ENCODE measurements around the gene VPS37C.

VPS37C gene

DNA sequence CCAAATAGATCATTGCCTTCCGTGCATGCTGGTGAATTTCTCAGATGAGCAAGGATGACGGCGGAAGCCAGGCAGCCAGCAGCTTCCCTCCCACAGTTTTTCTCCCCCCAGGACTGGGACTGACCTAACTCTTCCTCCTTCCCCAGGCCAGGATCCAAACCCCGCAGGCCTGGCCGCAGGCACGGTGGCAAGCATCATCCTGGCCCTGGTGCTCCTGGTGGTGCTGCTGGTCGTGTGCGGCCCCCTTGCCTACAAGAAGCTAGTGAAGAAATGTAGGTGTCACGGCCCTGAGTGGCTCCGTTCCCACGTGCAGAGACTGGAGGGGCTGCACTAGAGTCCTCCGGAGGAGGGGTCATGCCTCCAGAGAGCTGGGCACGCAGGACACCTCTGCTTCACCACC, 38.5 kb downstream of the VPS37C start:
- Mint-ChIP-seq H3K4me3 (no peak overlapping the region), H3K27ac (ENCODE audit: low read depth) (peak overlapping the region; percentile 58), H3K27me3 (no peaks in the 10 kb centered on the region), H3K4me1 (peaks cover 57% of the 10 kb centered on the region), H3K36me3 (ENCODE audit: insufficient read depth) (peaks cover 78% of the 10 kb centered on the region), H3K9me3 (no peaks in the 10 kb centered on the region)
- DNase-seq (ENCODE audit: low spot score in 2 of 2) = no peak
- ATAC-seq (replicated peaks; ENCODE audit: extremely low read depth, poor library complexity, severe bottlenecking) = no peak

DNA sequence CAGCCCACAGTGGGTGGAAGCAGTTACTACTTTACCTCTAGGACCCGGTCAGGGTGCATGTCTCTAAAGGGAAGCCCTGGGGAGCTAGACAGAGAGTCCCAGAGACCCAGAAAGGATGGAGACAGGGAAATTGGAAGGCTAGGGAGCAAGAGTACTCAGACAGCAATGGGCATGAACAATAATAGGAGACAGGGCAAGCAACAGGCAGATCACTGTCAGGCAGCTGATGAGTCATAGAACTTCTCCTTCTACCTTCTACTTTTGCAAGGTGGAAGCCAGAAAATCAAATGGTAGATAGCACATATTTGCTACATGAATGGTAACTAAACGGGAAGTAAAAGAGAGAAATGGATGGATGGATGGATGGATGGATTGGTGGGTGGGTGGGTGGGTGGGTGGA, 39.3 kb downstream of the VPS37C start:
- ATAC-seq (replicated peaks; ENCODE audit: extremely low read depth, poor library complexity, severe bottlenecking) = no peak
- no peaks in the 10 kb centered on the region for H3K9me3 Mint-ChIP-seq
- peak overlapping the region; percentile 58 for H3K27ac Mint-ChIP-seq (ENCODE audit: low read depth)
- H3K4me3 Mint-ChIP-seq = no peak overlapping the region
- no peaks in the 10 kb centered on the region for H3K27me3 Mint-ChIP-seq
- peaks cover 54% of the 10 kb centered on the region for H3K4me1 Mint-ChIP-seq
- peaks cover 80% of the 10 kb centered on the region for H3K36me3 Mint-ChIP-seq (ENCODE audit: insufficient read depth)
- no peak for DNase-seq (ENCODE audit: low spot score in 2 of 2)

DNA sequence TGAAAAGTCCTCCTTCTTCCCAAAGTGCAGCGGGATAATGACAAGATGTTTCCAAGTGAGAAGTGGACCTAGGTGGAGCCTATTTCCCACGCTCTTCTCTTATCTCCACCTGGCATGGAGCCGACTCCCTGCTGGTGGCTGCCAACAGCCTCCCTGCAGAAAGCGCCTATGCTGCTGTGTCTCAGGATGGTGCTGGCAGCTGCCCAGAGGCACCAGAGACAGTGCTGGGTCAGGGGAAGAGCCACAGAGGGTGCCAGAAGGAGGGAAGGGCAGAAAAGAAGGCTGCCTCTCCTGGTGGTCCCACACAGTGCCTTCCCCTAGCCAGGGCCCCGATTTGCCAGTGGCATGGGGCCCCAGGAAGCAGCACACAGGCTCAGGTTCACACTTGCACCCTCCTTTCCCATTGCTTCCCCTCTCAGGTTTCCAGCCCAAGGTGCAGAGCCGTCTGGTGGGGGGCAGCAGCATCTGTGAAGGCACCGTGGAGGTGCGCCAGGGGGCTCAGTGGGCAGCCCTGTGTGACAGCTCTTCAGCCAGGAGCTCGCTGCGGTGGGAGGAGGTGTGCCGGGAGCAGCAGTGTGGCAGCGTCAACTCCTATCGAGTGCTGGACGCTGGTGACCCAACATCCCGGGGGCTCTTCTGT, 39.9 kb downstream of the VPS37C start:
- no peak for DNase-seq (ENCODE audit: low spot score in 2 of 2)
- Mint-ChIP-seq H3K9me3 (no peaks in the 10 kb centered on the region), H3K4me1 (peaks cover 57% of the 10 kb centered on the region), H3K27ac (ENCODE audit: low read depth) (peak overlapping the region; percentile 92), H3K27me3 (no peaks in the 10 kb centered on the region), H3K4me3 (peak overlapping the region; percentile 63), H3K36me3 (ENCODE audit: insufficient read depth) (peaks cover 80% of the 10 kb centered on the region)
- ATAC-seq (replicated peaks; ENCODE audit: extremely low read depth, poor library complexity, severe bottlenecking) = no peak

DNA sequence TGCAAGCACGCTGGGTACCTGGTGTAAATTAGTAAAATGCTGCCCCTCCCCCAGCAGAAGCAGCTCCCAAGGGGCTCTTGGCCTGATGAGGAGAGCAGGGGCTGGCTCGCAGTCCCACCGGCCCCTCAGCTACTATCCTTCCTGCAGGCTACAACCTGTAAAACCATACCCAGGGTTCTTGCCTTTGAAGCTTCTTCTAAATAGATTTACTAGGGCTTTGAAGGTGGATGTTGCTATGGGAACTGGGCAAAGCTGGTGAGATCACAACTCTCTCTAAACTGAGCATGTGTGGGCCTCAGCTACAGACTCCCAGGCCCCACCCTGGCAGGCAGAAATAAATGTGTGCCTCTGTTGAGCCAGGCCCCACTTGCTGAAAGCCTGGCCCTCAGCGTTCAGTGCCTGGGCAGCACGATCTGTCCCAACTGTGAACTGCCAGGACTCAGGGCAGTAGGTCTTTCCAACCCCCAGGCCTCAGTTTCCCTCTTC, 40.5 kb downstream of the VPS37C start:
- H3K9me3 Mint-ChIP-seq = no peaks in the 10 kb centered on the region
- H3K27ac Mint-ChIP-seq (ENCODE audit: low read depth) = peak overlapping the region; percentile 92
- H3K27me3 Mint-ChIP-seq = no peaks in the 10 kb centered on the region
- H3K36me3 Mint-ChIP-seq (ENCODE audit: insufficient read depth) = peaks cover 79% of the 10 kb centered on the region
- peak; percentile 76 for ATAC-seq (replicated peaks; ENCODE audit: extremely low read depth, poor library complexity, severe bottlenecking)
- H3K4me1 Mint-ChIP-seq = peaks cover 57% of the 10 kb centered on the region
- H3K4me3 Mint-ChIP-seq = peak overlapping the region; percentile 63
- peak in 1 of 2 donors; percentile 38 for DNase-seq (ENCODE audit: low spot score in 2 of 2)

DNA sequence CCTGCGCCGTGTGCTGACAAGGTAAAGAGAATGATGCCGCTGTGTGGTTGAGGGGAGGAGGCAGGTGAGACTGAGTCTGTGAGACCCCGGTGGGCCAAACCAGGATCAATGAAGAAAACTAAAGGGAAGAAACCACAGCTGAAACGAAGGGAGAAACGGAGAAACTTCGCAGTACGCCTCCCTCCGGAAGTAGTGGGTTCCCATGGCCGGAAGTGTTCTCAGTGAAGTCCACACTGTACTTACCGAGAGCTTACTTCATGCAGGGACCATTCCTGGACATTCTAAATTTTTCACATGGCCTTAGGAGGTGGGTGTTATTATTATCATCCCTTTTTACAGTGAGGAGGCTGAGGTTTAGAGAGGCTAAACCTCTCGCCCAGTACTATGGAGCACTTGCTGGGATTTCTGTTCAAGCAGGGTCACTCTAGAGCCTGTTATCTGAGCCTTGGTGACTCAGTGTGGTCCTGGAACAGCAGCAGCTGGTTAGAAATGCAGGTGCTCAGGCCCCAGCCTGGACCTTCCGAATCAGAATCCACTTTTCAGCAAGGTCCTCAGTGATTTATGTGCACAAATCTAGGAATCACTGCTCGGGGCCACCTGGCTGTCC, 41.0 kb downstream of the VPS37C start:
- Mint-ChIP-seq H3K27ac (ENCODE audit: low read depth) (peak overlapping the region; percentile 92), H3K4me1 (peaks cover 61% of the 10 kb centered on the region)
- ATAC-seq (replicated peaks; ENCODE audit: extremely low read depth, poor library complexity, severe bottlenecking) = peak; percentile 19

DNA sequence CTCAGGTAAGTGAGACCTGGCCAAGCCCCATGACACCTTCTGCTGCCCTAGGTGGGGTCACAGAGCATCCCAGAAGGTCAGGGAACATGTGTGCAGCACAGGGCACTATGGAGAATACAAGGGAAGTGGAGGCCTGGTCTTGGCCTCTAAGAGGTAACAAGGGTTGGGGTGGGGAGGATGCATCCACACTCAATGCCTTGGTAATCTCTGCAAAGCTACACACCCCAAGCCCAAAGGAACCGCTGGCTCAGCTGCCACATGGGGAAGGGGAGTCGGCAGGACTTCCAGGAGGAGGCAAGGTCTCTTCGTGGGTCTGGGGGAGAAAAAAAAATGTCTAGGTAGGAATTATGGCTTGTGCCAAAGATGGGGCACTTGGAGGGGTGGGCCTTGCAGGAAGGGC, 41.7 kb downstream of the VPS37C start:
- no peaks in the 10 kb centered on the region for H3K27me3 Mint-ChIP-seq
- ATAC-seq (replicated peaks; ENCODE audit: extremely low read depth, poor library complexity, severe bottlenecking) (no peak), DNase-seq (ENCODE audit: low spot score in 2 of 2) (no peak)
- H3K4me3 Mint-ChIP-seq = peak overlapping the region; percentile 63
- peak overlapping the region; percentile 92 for H3K27ac Mint-ChIP-seq (ENCODE audit: low read depth)
- no peaks in the 10 kb centered on the region for H3K9me3 Mint-ChIP-seq
- peaks cover 76% of the 10 kb centered on the region for H3K36me3 Mint-ChIP-seq (ENCODE audit: insufficient read depth)
- H3K4me1 Mint-ChIP-seq = peaks cover 67% of the 10 kb centered on the region

More for the DNA sequence above, 41.0 kb downstream of the VPS37C start:
- no peak for DNase-seq (ENCODE audit: low spot score in 2 of 2)
- Mint-ChIP-seq H3K4me3 (peak overlapping the region; percentile 63), H3K9me3 (no peaks in the 10 kb centered on the region), H3K36me3 (ENCODE audit: insufficient read depth) (peaks cover 79% of the 10 kb centered on the region), H3K27me3 (no peaks in the 10 kb centered on the region)

DNA sequence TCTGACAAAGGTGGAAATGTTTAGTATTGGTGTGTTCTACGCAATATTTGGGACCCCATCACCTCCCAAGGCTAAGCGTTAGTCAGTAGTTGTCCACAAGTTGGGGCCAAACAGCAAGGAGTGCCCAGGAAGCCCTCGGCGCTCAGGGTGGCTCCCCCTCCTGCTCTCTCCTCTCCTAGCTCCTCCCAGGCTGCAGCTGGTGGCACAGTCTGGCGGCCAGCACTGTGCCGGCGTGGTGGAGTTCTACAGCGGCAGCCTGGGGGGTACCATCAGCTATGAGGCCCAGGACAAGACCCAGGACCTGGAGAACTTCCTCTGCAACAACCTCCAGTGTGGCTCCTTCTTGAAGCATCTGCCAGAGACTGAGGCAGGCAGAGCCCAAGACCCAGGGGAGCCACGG, 42.2 kb downstream of the VPS37C start:
- Mint-ChIP-seq H3K4me1 (peaks cover 70% of the 10 kb centered on the region), H3K36me3 (ENCODE audit: insufficient read depth) (peaks cover 73% of the 10 kb centered on the region), H3K9me3 (no peaks in the 10 kb centered on the region), H3K4me3 (peak overlapping the region; percentile 63), H3K27me3 (no peaks in the 10 kb centered on the region), H3K27ac (ENCODE audit: low read depth) (peak overlapping the region; percentile 92)
- ATAC-seq (replicated peaks; ENCODE audit: extremely low read depth, poor library complexity, severe bottlenecking) = no peak
- DNase-seq (ENCODE audit: low spot score in 2 of 2) = no peak

DNA sequence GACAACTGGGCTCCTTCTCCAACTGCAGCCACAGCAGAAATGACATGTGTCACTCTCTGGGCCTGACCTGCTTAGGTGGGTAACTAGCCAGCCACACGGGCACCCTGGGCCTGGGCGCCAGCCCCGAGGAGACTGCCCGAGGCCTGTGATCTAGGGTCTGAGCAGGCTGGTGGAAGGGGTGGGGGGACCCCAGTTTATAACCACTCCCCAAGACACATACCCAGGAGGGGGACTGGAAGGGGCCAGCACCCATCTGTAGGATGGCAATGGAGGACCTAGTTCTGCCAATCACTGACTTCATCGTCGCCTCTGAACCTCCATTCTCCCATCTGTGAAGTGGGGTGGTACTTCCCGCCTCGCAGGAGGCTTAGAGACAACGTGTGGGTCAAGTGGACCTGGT, 42.8 kb downstream of the VPS37C start:
- ATAC-seq (replicated peaks; ENCODE audit: extremely low read depth, poor library complexity, severe bottlenecking) = no peak
- Mint-ChIP-seq H3K4me1 (peaks cover 71% of the 10 kb centered on the region), H3K27ac (ENCODE audit: low read depth) (peak overlapping the region; percentile 92), H3K27me3 (no peaks in the 10 kb centered on the region), H3K9me3 (no peaks in the 10 kb centered on the region), H3K4me3 (peak overlapping the region; percentile 63), H3K36me3 (ENCODE audit: insufficient read depth) (peaks cover 72% of the 10 kb centered on the region)
- no peak for DNase-seq (ENCODE audit: low spot score in 2 of 2)

DNA sequence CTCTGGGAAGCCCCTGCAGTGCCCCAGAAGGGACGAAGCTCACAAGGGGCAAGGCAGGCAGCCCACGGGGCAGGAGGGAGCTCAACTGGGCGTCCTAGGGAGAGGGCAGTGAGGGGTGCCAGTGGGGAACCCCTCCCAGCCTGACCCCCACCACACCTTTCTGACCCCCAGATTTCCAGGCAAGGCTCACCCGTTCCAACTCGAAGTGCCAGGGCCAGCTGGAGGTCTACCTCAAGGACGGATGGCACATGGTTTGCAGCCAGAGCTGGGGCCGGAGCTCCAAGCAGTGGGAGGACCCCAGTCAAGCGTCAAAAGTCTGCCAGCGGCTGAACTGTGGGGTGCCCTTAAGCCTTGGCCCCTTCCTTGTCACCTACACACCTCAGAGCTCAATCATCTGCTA, 43.2 kb downstream of the VPS37C start:
- H3K27me3 Mint-ChIP-seq = no peaks in the 10 kb centered on the region
- H3K9me3 Mint-ChIP-seq = no peaks in the 10 kb centered on the region
- H3K27ac Mint-ChIP-seq (ENCODE audit: low read depth) = peak overlapping the region; percentile 92
- no peak for DNase-seq (ENCODE audit: low spot score in 2 of 2)
- H3K36me3 Mint-ChIP-seq (ENCODE audit: insufficient read depth) = peaks cover 70% of the 10 kb centered on the region
- H3K4me3 Mint-ChIP-seq = no peak overlapping the region
- H3K4me1 Mint-ChIP-seq = peaks cover 75% of the 10 kb centered on the region
- ATAC-seq (replicated peaks; ENCODE audit: extremely low read depth, poor library complexity, severe bottlenecking) = no peak

DNA sequence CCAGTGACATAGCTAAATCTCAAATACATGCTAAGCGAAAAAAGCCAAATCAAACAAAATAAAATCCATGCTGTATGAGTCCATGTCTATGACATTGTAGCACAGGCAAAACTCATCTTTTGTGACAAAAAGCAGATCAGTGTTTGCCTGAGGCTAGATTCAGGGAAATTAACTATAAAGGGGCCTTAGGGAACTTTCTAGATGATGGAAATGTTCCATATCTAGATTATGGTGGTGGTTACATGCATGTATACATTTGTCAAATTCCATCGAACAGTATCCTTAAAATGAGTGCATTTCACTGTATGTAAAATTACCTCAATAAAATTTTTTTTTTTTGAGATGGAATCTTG, 44.1 kb downstream of the VPS37C start:
- DNase-seq (ENCODE audit: low spot score in 2 of 2) = no peak
- Mint-ChIP-seq H3K27ac (ENCODE audit: low read depth) (peak overlapping the region; percentile 86), H3K4me3 (no peak overlapping the region), H3K9me3 (no peaks in the 10 kb centered on the region), H3K36me3 (ENCODE audit: insufficient read depth) (peaks cover 70% of the 10 kb centered on the region), H3K4me1 (peaks cover 83% of the 10 kb centered on the region), H3K27me3 (no peaks in the 10 kb centered on the region)
- no peak for ATAC-seq (replicated peaks; ENCODE audit: extremely low read depth, poor library complexity, severe bottlenecking)

DNA sequence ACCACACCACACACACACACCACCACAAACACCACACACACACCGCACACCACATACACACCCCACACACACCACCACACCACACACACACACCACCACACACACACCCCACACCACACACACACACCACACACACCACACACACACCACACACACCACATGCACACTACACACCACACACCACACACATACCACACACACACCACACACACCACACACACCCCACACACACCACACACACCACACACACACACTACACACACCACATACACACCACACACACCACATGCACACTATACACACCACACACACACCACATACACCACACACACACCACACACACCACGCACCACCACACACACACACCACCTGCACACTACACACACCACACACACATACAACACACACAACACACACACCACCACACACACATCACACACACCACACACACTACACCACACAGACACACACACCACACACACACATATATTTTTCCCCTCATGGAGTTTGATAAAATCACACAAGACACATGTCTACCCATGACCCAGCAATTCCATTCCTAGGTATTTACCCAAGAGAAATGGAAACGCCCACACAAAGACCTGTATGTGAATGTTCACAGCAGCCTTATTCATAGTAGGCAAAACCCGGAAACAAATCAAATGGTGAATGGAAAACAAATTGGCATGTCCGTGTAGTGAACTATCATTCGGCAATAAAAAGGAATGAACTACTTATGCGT, 44.6 kb downstream of the VPS37C start:
- Mint-ChIP-seq H3K4me3 (no peak overlapping the region), H3K36me3 (ENCODE audit: insufficient read depth) (peaks cover 71% of the 10 kb centered on the region), H3K27me3 (no peaks in the 10 kb centered on the region), H3K9me3 (no peaks in the 10 kb centered on the region), H3K4me1 (peaks cover 84% of the 10 kb centered on the region), H3K27ac (ENCODE audit: low read depth) (peak overlapping the region; percentile 86)
- DNase-seq (ENCODE audit: low spot score in 2 of 2) (no peak), ATAC-seq (replicated peaks; ENCODE audit: extremely low read depth, poor library complexity, severe bottlenecking) (no peak)

DNA sequence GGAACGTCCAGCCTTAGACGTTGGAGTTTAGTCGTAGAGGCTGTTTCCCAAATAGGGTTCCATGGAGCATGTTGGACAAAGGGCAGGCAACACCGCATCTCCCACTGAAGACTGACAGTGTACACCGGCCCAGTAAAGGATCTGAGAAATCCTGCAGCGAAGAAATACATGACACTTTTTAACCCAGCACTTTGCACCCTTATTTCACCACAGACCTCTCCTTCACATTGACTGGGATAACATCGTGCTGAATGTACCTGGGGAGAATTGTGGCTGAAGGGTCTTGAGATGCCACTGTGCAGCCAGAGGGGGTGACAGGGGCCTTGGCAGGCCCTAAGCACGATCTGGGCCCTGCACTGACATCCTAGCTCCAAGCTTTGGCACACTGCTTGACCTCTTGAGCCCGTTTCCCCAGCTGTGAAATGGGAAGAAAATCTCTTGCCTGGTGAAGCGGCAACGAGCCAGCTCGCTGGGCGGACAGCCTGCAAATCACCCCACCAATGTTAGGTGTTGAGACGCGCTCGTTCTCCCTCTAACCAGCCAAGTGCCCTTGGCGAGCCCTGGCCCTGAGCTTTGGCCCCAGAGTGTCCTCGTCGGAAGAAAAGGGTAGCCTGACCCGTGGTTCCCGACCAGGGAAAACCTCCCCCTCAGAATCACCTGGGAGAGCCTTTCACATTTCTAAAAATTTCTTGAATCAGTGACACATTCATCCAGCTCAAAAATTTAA, 45.6 kb downstream of the VPS37C start:
- DNase-seq (ENCODE audit: low spot score in 2 of 2) (no peak), ATAC-seq (replicated peaks; ENCODE audit: extremely low read depth, poor library complexity, severe bottlenecking) (no peak)
- no peaks in the 10 kb centered on the region for H3K9me3 Mint-ChIP-seq
- no peak overlapping the region for H3K4me3 Mint-ChIP-seq
- H3K27me3 Mint-ChIP-seq = no peaks in the 10 kb centered on the region
- peaks cover 85% of the 10 kb centered on the region for H3K4me1 Mint-ChIP-seq
- peaks cover 66% of the 10 kb centered on the region for H3K36me3 Mint-ChIP-seq (ENCODE audit: insufficient read depth)
- peak overlapping the region; percentile 86 for H3K27ac Mint-ChIP-seq (ENCODE audit: low read depth)

Data from central memory CD8-positive, alpha-beta T cell (primary cell).